HepG2 (cell line): ENCODE data around the gene TUBB. TPM values are rescaled to one million over a fixed set of nuclear protein-coding genes. Genes with fewer than 3 reads are reported as not detected.

Source experiments
- EEA1 ChIP-seq: sonication (generic); formaldehyde crosslinking; IDR thresholded peaks from 2 replicates; pipeline ENCODE4 v1.5.1; 2020; ENCODE audit warnings: mild to moderate bottlenecking, missing genetic modification reagents, borderline replicate concordance
- MAX ChIP-seq: IDR thresholded peaks from 2 replicates; pipeline ENCODE4 v1.6.1; 2012; ENCODE audit warnings: inconsistent platforms
- TCF7L2 ChIP-seq: IDR thresholded peaks from 2 replicates; pipeline ENCODE4 v1.6.1; 2011; ENCODE audit warnings: mild to moderate bottlenecking, low read depth, low read length, moderate library complexity
- ZBTB10 ChIP-seq: sonication (generic); formaldehyde crosslinking; IDR thresholded peaks from 2 replicates; pipeline ENCODE4 v1.4.0; 2020; ENCODE audit warnings: missing genetic modification reagents, borderline replicate concordance
- ZEB1 ChIP-seq: IDR thresholded peaks from 2 replicates; pipeline ENCODE4 v1.6.1; 2012; ENCODE audit warnings: mild to moderate bottlenecking, low read depth, inconsistent platforms; ENCODE audit not compliant: insufficient replicate concordance
- ZHX2 ChIP-seq, 2 experiments: sonication (generic) in 1 of 2; formaldehyde crosslinking in 1 of 2; IDR thresholded peaks; 2 replicates each; pipeline versions ENCODE4 v1.6.1 to v1.9.0; 2014 to 2022; ENCODE audit warnings: antibody characterized with exemption in 1 of 2, borderline replicate concordance in 1 of 2, inconsistent platforms in 1 of 2, low read depth in 1 of 2, missing genetic modification reagents in 1 of 2
- ZNF225 ChIP-seq: sonication (generic); formaldehyde crosslinking; IDR thresholded peaks from 2 replicates; pipeline ENCODE4 v1.4.0; 2020; ENCODE audit warnings: mild to moderate bottlenecking, missing genetic modification reagents
- ZNF253 ChIP-seq: sonication (generic); formaldehyde crosslinking; IDR thresholded peaks from 2 replicates; pipeline ENCODE4 v1.8.0; 2022; ENCODE audit warnings: mild to moderate bottlenecking, missing genetic modification reagents, borderline replicate concordance
- ZNF451 ChIP-seq: sonication (generic); formaldehyde crosslinking; IDR thresholded peaks from 2 replicates; pipeline ENCODE4 v1.5.0; 2020; ENCODE audit warnings: mild to moderate bottlenecking, missing genetic modification reagents
- ZNF556 ChIP-seq: sonication (generic); formaldehyde crosslinking; IDR thresholded peaks from 2 replicates; pipeline ENCODE4 v1.4.0; 2020; ENCODE audit warnings: mild to moderate bottlenecking, missing genetic modification reagents, borderline replicate concordance
- ZNF609 ChIP-seq: sonication (generic); formaldehyde crosslinking; IDR thresholded peaks from 2 replicates; pipeline ENCODE4 v1.4.0; 2020; ENCODE audit warnings: mild to moderate bottlenecking, missing genetic modification reagents, borderline replicate concordance
- ZNF703 ChIP-seq: sonication (generic); formaldehyde crosslinking; IDR thresholded peaks from 2 replicates; pipeline ENCODE4 v1.5.1; 2020; ENCODE audit warnings: missing genetic modification reagents, mild to moderate bottlenecking, moderate library complexity, borderline replicate concordance
- ZNF816 ChIP-seq: sonication (generic); formaldehyde crosslinking; IDR thresholded peaks from 2 replicates; pipeline ENCODE4 v1.8.0; 2022; ENCODE audit warnings: missing genetic modification reagents, mild to moderate bottlenecking, borderline replicate concordance
- polyA plus RNA-seq, 8 experiments: library from polyadenylated mRNA; depleted of rRNA in 3 of 8; stranded (reverse) in 7 of 8; unstranded in 1 of 8; fragments of >200 nt; fragmentation: Illumina TruSeq in 4 of 8; extraction: Trizol in 4 of 8; gene quantifications; 2 replicates each; pipeline versions ENCODE4 v1.2.1 to v1.2.3, GENCODE V29; 2011 to 2016; ENCODE audit warnings: low read depth in 4 of 8, missing spikeins in 1 of 8, mixed read lengths in 1 of 8; ENCODE audit not compliant: insufficient read depth in 1 of 8
- total RNA-seq, 5 experiments: library from RNA; depleted of rRNA; stranded (reverse); fragments of >200 nt; fragmentation: Illumina TruSeq; extraction: Trizol; gene quantifications; 2 replicates each; pipeline ENCODE4 v1.2.3, GENCODE V29; 2016; ENCODE audit warnings: low read depth in 1 of 5

The TUBB gene
- total and polyA plus RNA-seq, 2 of the 13 experiments (the other 11 are each of a cell fraction or from before 2014, with no cell fraction given) = 911 to 1,163 TPM

DNA sequence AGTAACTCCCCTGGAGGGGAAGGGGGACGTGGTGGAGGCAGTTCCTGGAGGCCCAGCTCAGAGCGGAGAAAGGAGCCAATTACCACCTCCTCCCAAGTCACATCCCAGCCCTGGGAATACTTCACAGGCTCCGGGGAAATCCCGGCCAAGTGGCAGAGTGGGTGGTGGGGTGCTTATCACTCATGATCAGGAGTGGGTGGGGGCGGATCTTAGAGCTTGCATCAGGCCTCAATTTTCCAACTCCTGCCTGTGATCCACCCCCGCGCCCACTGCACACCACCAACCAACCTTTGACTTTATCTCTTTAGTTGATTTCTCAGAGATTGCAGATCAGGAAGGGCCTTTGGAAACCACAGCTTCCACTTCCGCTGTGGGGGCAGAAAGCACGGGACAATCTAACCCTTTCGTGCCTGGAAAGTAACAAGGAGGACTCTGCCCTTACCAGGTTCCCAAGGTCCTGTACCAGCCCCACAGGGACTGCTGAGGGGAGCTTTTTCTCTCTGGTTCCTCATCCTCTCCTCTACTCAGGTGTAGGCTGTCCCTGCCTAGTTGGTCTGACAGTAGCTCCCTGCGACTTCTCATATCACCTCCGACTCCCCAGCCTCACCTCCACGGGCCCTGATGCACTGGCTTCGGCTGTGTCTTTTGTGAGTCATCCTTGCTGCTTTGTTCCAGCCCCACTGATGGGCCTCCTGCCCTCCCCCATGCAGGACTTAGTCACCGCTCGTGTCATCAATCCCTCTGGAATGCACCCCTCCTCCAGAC lies 49.1 kb downstream of the TUBB start (continued):
- TF ChIP-seq ZBTB10 (CRISPR knock-in tag) (peak; percentile 94; the same call in 1 of the 2 replicates), TCF7L2 (peak; percentile 69; the same call in 1 of the 2 replicates), ZNF253 (CRISPR knock-in tag) (peak; percentile 72; the same call in 1 of the 2 replicates), ZNF451 (CRISPR knock-in tag) (no peak; the same call in 1 of the 2 replicates), ZNF816 (CRISPR knock-in tag) (no peak; the same call in 1 of the 2 replicates), ZNF609 (CRISPR knock-in tag) (peak; percentile 91), ZNF556 (no peak), MAX (peak; percentile 67), ZHX2 (IDR thresholded peaks at IDR 0.05; ENCODE audit: low read depth) (peak; percentile 75), ZHX2 (CRISPR knock-in tag; IDR thresholded peaks at IDR 0.05; ENCODE audit: borderline replicate concordance) (no peak), ZNF703 (CRISPR knock-in tag) (no peak), ZNF225 (CRISPR knock-in tag) (no peak), EEA1 (CRISPR knock-in tag) (0 out of 2 replicates have a peak, but pooled peaks have one; percentile 35), ZEB1 (peak; percentile 6)
